WTC11 (cell line): ENCODE results near the gene GRAMD1A. TPM values are rescaled to one million over a fixed set of nuclear protein-coding genes. Genes with fewer than 3 reads are reported as not detected.

Experiments used
- ATAC-seq: fragments of 200-7000 bp; cut with Tn5 transposase; 2 replicates; pipeline ENCODE4 v1.10.0; 2021; ENCODE audit warnings: mild to moderate bottlenecking, moderate library complexity
- CTCF ChIA-PET: fragments of 300-600 bp; sonication (Branson Sonifier 250); formaldehyde crosslinking; loops from one replicate; lab custom pipeline; 2021; ENCODE audit warnings: antibody characterized with exemption; lab: Charles Lee
- POLR2A ChIA-PET: fragments of 350-600 bp; sonication (Branson Sonifier 250); formaldehyde crosslinking; loops from one replicate; lab custom pipeline; 2021; ENCODE audit warnings: antibody characterized with exemption; lab: Charles Lee
- DNase-seq: peaks from one replicate; pipeline ENCODE4 v3.0.0; 2021; ENCODE audit warnings: low spot score
- H3K27ac Mint-ChIP-seq: 2 replicates; pipeline ENCODE4 v1.8.0; 2021; ENCODE audit warnings: mixed read lengths
- H3K27me3 Mint-ChIP-seq: 2 replicates; pipeline ENCODE4 v1.8.0; 2021; ENCODE audit warnings: low read depth, mild to moderate bottlenecking, moderate library complexity, mixed read lengths
- H3K36me3 Mint-ChIP-seq: 2 replicates; pipeline ENCODE4 v1.8.0; 2021; ENCODE audit warnings: mixed read lengths
- H3K4me1 Mint-ChIP-seq: 2 replicates; pipeline ENCODE4 v1.8.0; 2022; ENCODE audit warnings: mixed read lengths
- H3K4me3 Mint-ChIP-seq: 2 replicates; pipeline ENCODE4 v1.8.0; 2021; ENCODE audit warnings: mild to moderate bottlenecking, moderate library complexity, mixed read lengths
- H3K9me3 Mint-ChIP-seq: 2 replicates; pipeline ENCODE4 v1.8.0; 2021; ENCODE audit warnings: mixed read lengths
- CREM ChIP-seq: sonication (generic); formaldehyde crosslinking; IDR thresholded peaks from 2 replicates; pipeline ENCODE4 v1.8.1; 2022; ENCODE audit warnings: mild to moderate bottlenecking, missing genetic modification reagents, moderate library complexity
- ELF4 ChIP-seq: sonication (generic); formaldehyde crosslinking; IDR thresholded peaks from 2 replicates; pipeline ENCODE4 v1.8.1; 2022; ENCODE audit warnings: low read depth, mild to moderate bottlenecking, moderate library complexity, missing genetic modification reagents
- GABPB1 ChIP-seq: sonication (generic); formaldehyde crosslinking; IDR thresholded peaks from 2 replicates; pipeline ENCODE4 v1.8.1; 2023; ENCODE audit warnings: mild to moderate bottlenecking, missing genetic modification reagents
- GRHL2 ChIP-seq: fragments of 250-450 bp; sonication (Bioruptor Pico); IDR thresholded peaks from 2 replicates; pipeline ENCODE4 v1.8.0; 2022; ENCODE audit warnings: mild to moderate bottlenecking, moderate library complexity; ENCODE audit not compliant: insufficient replicate concordance, severe bottlenecking
- JAZF1 ChIP-seq: fragments of 250-450 bp; sonication (Bioruptor Pico); IDR thresholded peaks from 2 replicates; pipeline ENCODE4 v1.9.0; 2021; ENCODE audit warnings: moderate library complexity, mild to moderate bottlenecking, inconsistent platforms
- KAT7 ChIP-seq: sonication (generic); formaldehyde crosslinking; IDR thresholded peaks from 2 replicates; pipeline ENCODE4 v1.8.1; 2023; ENCODE audit warnings: missing genetic modification reagents, mild to moderate bottlenecking, borderline replicate concordance
- MYBL2 ChIP-seq: sonication (generic); formaldehyde crosslinking; IDR thresholded peaks from 2 replicates; pipeline ENCODE4 v1.8.1; 2023; ENCODE audit warnings: mild to moderate bottlenecking, moderate library complexity, missing genetic modification reagents
- NFE2L1 ChIP-seq: sonication (generic); formaldehyde crosslinking; IDR thresholded peaks from 2 replicates; pipeline ENCODE4 v1.8.1; 2023; ENCODE audit warnings: missing genetic modification reagents
- NFYB ChIP-seq: sonication (generic); formaldehyde crosslinking; conservative IDR thresholded peaks from 2 replicates; pipeline ENCODE4 v1.8.0; 2022; ENCODE audit warnings: low read depth, missing genetic modification reagents
- NR2C2 ChIP-seq: sonication (generic); formaldehyde crosslinking; IDR thresholded peaks from 2 replicates; pipeline ENCODE4 v1.8.0; 2022; ENCODE audit warnings: mild to moderate bottlenecking, missing genetic modification reagents
- SOX15 ChIP-seq: fragments of 250-450 bp; sonication (Bioruptor Pico); IDR thresholded peaks from 2 replicates; pipeline ENCODE4 v1.9.0; 2021; ENCODE audit warnings: mild to moderate bottlenecking
- TCF7 ChIP-seq: sonication (generic); formaldehyde crosslinking; IDR thresholded peaks from 2 replicates; pipeline ENCODE4 v1.8.0; 2022; ENCODE audit warnings: mild to moderate bottlenecking, low read depth, missing genetic modification reagents, moderate library complexity
- TEAD4 ChIP-seq: sonication (generic); formaldehyde crosslinking; IDR thresholded peaks from 2 replicates; pipeline ENCODE4 v1.8.0; 2022; ENCODE audit warnings: mild to moderate bottlenecking, missing genetic modification reagents
- ZNF121 ChIP-seq: sonication (generic); formaldehyde crosslinking; IDR thresholded peaks from 2 replicates; pipeline ENCODE4 v1.8.0; 2023; ENCODE audit warnings: missing genetic modification reagents
- ZNF138 ChIP-seq: sonication (generic); formaldehyde crosslinking; conservative IDR thresholded peaks from 2 replicates; pipeline ENCODE4 v1.8.1; 2022; ENCODE audit warnings: mild to moderate bottlenecking, moderate library complexity, missing genetic modification reagents
- ZNF219 ChIP-seq: sonication (generic); formaldehyde crosslinking; IDR thresholded peaks from 2 replicates; pipeline ENCODE4 v1.8.0; 2023; ENCODE audit warnings: missing genetic modification reagents, mild to moderate bottlenecking, borderline replicate concordance
- ZNF232 ChIP-seq: sonication (generic); formaldehyde crosslinking; IDR thresholded peaks from 2 replicates; pipeline ENCODE4 v1.8.0; 2022; ENCODE audit warnings: mild to moderate bottlenecking, missing genetic modification reagents
- ZNF423 ChIP-seq: fragments of 250-450 bp; sonication (Bioruptor Pico); IDR thresholded peaks from 2 replicates; pipeline ENCODE4 v2.1.2; 2022; ENCODE audit warnings: mild to moderate bottlenecking, moderate library complexity
- ZNF671 ChIP-seq: fragments of 250-450 bp; sonication (Bioruptor Pico); IDR thresholded peaks from 2 replicates; pipeline ENCODE4 v1.8.0; 2021; ENCODE audit warnings: mild to moderate bottlenecking
- total RNA-seq: library from RNA; stranded (reverse); gene quantifications from 3 replicates; pipeline ENCODE4 v1.2.3, GENCODE V29; 2021
- TF ChIP-seq, protein P1 (sequence below): sonication (generic); formaldehyde crosslinking; IDR thresholded peaks from 2 replicates; pipeline ENCODE4 v1.8.1; 2023; ENCODE audit warnings: mild to moderate bottlenecking, missing genetic modification reagents
- TF ChIP-seq, protein P2 (sequence below): sonication (generic); formaldehyde crosslinking; IDR thresholded peaks from 2 replicates; pipeline ENCODE4 v1.8.1; 2023; ENCODE audit warnings: mild to moderate bottlenecking, missing genetic modification reagents
- TF ChIP-seq, protein P3 (sequence below): fragments of 250-450 bp; sonication (Bioruptor Pico); IDR thresholded peaks from 2 replicates; pipeline ENCODE4 v1.8.0; 2021; ENCODE audit warnings: mild to moderate bottlenecking
- TF ChIP-seq, protein P4 (sequence below): sonication (generic); formaldehyde crosslinking; conservative IDR thresholded peaks from 2 replicates; pipeline ENCODE4 v1.8.1; 2022; ENCODE audit warnings: mild to moderate bottlenecking, missing genetic modification reagents

The GRAMD1A gene
- total RNA-seq, 1 experiment from 2014 or later: 389 TPM

DNA sequence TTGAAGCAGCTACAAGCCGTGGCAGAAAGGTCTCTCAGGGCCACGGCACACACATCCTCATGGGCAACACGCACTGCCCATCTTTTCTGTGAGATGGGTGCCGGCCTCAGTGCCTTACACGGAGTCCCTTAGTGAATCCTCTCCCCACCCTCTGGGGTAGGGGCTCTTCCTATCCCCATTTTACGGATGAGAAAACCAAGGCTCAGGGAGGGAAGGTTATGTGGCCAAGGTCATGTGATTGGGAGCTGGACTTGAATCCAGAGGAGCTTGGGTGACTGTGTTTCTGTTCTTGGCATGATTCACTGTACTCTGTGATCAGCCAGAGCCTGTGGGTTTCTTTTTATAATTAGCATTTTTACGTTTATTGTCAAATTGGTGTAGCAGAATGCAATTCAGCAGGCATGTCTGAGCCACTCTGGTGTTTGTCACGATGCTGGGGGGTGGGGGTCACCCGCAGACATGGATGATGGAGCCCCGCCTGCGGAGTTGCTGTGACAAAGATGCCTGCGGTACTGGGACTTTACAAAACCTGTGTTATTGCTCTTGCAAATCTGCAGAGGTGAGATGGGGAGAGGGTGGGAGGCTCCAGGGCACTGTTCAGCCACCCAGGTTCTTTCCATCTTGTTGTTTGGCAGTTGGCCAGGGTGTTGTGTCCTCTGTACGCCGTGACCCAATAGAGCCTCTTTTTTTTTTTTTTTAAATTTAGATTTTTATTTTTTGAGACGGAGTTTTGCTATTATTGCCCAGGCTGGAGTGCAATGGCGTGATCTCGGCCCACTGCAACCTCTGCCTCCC, 34.7 kb downstream of the GRAMD1A start:
- TF ChIP-seq KAT7 (CRISPR knock-in tag): no peak
- TF ChIP-seq NFYB (CRISPR knock-in tag): no peak
- TF ChIP-seq, protein P1, sequence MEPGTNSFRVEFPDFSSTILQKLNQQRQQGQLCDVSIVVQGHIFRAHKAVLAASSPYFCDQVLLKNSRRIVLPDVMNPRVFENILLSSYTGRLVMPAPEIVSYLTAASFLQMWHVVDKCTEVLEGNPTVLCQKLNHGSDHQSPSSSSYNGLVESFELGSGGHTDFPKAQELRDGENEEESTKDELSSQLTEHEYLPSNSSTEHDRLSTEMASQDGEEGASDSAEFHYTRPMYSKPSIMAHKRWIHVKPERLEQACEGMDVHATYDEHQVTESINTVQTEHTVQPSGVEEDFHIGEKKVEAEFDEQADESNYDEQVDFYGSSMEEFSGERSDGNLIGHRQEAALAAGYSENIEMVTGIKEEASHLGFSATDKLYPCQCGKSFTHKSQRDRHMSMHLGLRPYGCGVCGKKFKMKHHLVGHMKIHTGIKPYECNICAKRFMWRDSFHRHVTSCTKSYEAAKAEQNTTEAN (CRISPR knock-in tag): no peak
- TF ChIP-seq MYBL2 (CRISPR knock-in tag): no peak
- TF ChIP-seq NFE2L1 (CRISPR knock-in tag): no peak
- no peak for TF ChIP-seq ZNF423
- TF ChIP-seq ZNF671: no peak
- TF ChIP-seq JAZF1 (CRISPR knock-in tag): no peak
- no peak for TF ChIP-seq ELF4 (CRISPR knock-in tag)
- no peak for TF ChIP-seq CREM (CRISPR knock-in tag)
- no peak for TF ChIP-seq GABPB1 (CRISPR knock-in tag)
- no peak for TF ChIP-seq ZNF232
- TF ChIP-seq SOX15 (CRISPR knock-in tag): no peak
- TF ChIP-seq TEAD4 (CRISPR knock-in tag): no peak
- no peak for TF ChIP-seq ZNF219 (CRISPR knock-in tag)
- TF ChIP-seq, protein P2, sequence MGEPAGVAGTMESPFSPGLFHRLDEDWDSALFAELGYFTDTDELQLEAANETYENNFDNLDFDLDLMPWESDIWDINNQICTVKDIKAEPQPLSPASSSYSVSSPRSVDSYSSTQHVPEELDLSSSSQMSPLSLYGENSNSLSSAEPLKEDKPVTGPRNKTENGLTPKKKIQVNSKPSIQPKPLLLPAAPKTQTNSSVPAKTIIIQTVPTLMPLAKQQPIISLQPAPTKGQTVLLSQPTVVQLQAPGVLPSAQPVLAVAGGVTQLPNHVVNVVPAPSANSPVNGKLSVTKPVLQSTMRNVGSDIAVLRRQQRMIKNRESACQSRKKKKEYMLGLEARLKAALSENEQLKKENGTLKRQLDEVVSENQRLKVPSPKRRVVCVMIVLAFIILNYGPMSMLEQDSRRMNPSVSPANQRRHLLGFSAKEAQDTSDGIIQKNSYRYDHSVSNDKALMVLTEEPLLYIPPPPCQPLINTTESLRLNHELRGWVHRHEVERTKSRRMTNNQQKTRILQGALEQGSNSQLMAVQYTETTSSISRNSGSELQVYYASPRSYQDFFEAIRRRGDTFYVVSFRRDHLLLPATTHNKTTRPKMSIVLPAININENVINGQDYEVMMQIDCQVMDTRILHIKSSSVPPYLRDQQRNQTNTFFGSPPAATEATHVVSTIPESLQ: no peak
- TF ChIP-seq NR2C2: no peak
- TF ChIP-seq GRHL2 (CRISPR knock-in tag): no peak
- TF ChIP-seq, protein P3, sequence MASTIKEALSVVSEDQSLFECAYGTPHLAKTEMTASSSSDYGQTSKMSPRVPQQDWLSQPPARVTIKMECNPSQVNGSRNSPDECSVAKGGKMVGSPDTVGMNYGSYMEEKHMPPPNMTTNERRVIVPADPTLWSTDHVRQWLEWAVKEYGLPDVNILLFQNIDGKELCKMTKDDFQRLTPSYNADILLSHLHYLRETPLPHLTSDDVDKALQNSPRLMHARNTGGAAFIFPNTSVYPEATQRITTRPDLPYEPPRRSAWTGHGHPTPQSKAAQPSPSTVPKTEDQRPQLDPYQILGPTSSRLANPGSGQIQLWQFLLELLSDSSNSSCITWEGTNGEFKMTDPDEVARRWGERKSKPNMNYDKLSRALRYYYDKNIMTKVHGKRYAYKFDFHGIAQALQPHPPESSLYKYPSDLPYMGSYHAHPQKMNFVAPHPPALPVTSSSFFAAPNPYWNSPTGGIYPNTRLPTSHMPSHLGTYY (CRISPR knock-in tag): no peak
- DNase-seq (no peak), ATAC-seq (no peak)
- Mint-ChIP-seq H3K27ac (no peak overlapping the region), H3K36me3 (peaks cover 2% of the 10 kb centered on the region; the same call in 1 of the 2 replicates), H3K4me1 (peaks cover 13% of the 10 kb centered on the region), H3K9me3 (no peaks in the 10 kb centered on the region), H3K4me3 (no peak overlapping the region), H3K27me3 (peaks cover 40% of the 10 kb centered on the region)
- POLR2A ChIA-PET: interaction anchor here (0.6 kb wide), 1 partner anchor 37 kb away, joined by 7 read pairs; no protein-coding TSS in a partner anchor
- CTCF ChIA-PET: interaction anchor here (0.6 to 2.7 kb wide), 4 partner anchors 10 to 190 kb away, joined by 3 to 14 read pairs (median 4); no protein-coding TSS in a partner anchor

DNA sequence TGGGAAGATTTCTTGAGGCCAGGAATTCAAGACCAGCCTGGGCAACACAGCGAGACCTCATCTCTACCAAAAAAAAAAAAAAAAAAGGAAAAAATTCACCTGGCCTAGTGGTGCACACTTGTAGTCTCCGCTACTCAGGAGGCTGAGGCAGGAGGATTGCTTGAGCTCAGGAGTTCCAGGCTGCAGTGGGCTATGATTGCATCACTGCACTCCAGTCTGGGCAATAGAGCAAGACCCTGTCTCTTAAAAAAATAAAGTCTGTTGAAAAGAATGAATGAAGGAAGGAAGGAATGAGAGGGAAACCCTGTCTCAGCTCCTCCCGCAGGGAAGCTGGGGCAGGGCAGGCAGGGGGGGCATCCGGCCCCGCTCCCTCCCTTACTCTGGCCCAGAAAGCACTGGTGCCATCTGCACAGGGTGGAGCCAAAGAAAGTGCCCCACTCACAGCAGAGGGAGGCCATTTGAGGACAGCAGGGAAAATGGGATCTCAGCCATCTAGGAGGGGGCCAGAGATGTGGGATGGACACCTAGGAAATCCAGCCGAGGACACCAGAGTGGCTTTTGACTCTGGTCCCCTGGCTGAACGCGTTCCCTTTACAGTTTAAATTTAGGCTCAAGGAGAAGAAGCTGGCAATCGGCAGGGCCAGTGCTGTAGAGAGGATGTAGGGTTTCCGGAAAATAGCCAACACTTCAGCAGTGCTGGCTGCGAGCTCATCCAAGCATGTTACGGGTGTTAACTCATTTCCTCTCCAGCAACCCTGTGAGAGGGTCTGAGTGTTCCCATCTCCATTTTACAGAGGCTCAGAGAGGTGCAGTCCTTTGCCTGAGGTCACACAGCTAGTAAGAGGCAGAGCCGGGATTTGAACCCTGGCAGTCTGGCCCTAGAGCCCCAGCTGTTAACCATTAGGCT, 37.8 kb downstream of the GRAMD1A start:
- ChIA-PET CTCF (interaction anchor here (1.0 kb wide), 1 partner anchor 18 kb away, joined by 3 read pairs; no protein-coding TSS in a partner anchor), POLR2A (no interaction called here)
- Mint-ChIP-seq H3K27ac (no peak overlapping the region), H3K9me3 (no peaks in the 10 kb centered on the region), H3K4me3 (no peak overlapping the region), H3K36me3 (peaks cover 2% of the 10 kb centered on the region; the same call in 1 of the 2 replicates), H3K27me3 (peaks cover 19% of the 10 kb centered on the region), H3K4me1 (peaks cover 27% of the 10 kb centered on the region)
- DNase-seq (no peak), ATAC-seq (no peak)
- TF ChIP-seq, protein P4, sequence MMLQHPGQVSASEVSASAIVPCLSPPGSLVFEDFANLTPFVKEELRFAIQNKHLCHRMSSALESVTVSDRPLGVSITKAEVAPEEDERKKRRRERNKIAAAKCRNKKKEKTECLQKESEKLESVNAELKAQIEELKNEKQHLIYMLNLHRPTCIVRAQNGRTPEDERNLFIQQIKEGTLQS (CRISPR knock-in tag): no peak
- TF ChIP-seq TCF7 (no peak), ZNF121 (CRISPR knock-in tag) (0 out of 2 replicates have a peak, but pooled peaks have one; percentile 25), ZNF138 (CRISPR knock-in tag) (no peak), CREM (CRISPR knock-in tag) (no peak)
